Keratinocyte (primary cell): Measurements from ENCODE around the gene PFKP. TPM values are rescaled to one million over a fixed set of nuclear protein-coding genes. Genes with fewer than 3 reads are reported as not detected.

Experiments
- DNase-seq: peaks from one replicate; pipeline ENCODE4 v3.0.0-alpha.2; 2011; ENCODE audit warnings: low read depth, missing footprints, low spot score
- FAIRE-seq: peaks from 2 replicates; lab custom pipeline; 2011; peaks lifted over from hg19 to GRCh38; lab: Jason Lieb, UNC
- H2AFZ ChIP-seq: 2 replicates; pipeline ENCODE4 v1.6.0; 2012; ENCODE audit warnings: low read length, control low read depth, inconsistent platforms; ENCODE audit not compliant: control insufficient read depth
- H3K27ac ChIP-seq: 2 replicates; pipeline ENCODE4 v1.5.1; 2011; ENCODE audit warnings: low read length; ENCODE audit not compliant: control insufficient read depth, insufficient read depth
- H3K27me3 ChIP-seq: 3 replicates; pipeline ENCODE4 v1.6.0; 2011; ENCODE audit warnings: low read length; ENCODE audit not compliant: control insufficient read depth, insufficient read depth; ENCODE audit errors: extremely low read depth
- H3K36me3 ChIP-seq, 2 experiments: 2 replicates in 1 of 2; 3 replicates in 1 of 2; pipeline ENCODE4 v1.5.1; 2011; ENCODE audit warnings: low read length in 2 of 2, mild to moderate bottlenecking in 1 of 2; ENCODE audit not compliant: control insufficient read depth in 2 of 2, insufficient read depth in 2 of 2; ENCODE audit errors: extremely low read depth in 1 of 2
- H3K4me1 ChIP-seq: 3 replicates; pipeline ENCODE4 v1.5.1; 2011; ENCODE audit warnings: low read length; ENCODE audit not compliant: control insufficient read depth, insufficient read depth; ENCODE audit errors: extremely low read depth
- H3K4me2 ChIP-seq: 3 replicates; pipeline ENCODE4 v1.6.0; 2011; ENCODE audit warnings: low read depth, low read length; ENCODE audit not compliant: control insufficient read depth, insufficient read depth; ENCODE audit errors: extremely low read depth
- H3K4me3 ChIP-seq, 3 experiments: fragments of 200-600 bp in 1 of 3; sonication (generic) in 1 of 3; 2 replicates in 2 of 3; 3 replicates in 1 of 3; pipeline ENCODE4 v1.5.1; 2011 to 2016; ENCODE audit warnings: low read length in 3 of 3, mild to moderate bottlenecking in 3 of 3, control low read depth in 2 of 3, inconsistent platforms in 1 of 3, low read depth in 1 of 3, mixed read lengths in 1 of 3, mixed run types in 1 of 3, moderate library complexity in 1 of 3; ENCODE audit not compliant: control insufficient read depth in 2 of 3, insufficient read depth in 2 of 3; ENCODE audit errors: extremely low read depth in 1 of 3
- H3K79me2 ChIP-seq: 2 replicates; pipeline ENCODE4 v1.6.0; 2012; ENCODE audit warnings: low read length; ENCODE audit not compliant: control insufficient read depth, insufficient read depth
- H3K9ac ChIP-seq: 3 replicates; pipeline ENCODE4 v1.6.0; 2011; ENCODE audit warnings: low read length; ENCODE audit not compliant: control insufficient read depth, insufficient read depth; ENCODE audit errors: extremely low read depth
- H3K9me1 ChIP-seq: 3 replicates; pipeline ENCODE4 v1.6.0; 2011; ENCODE audit warnings: low read length; ENCODE audit not compliant: control insufficient read depth, insufficient read depth; ENCODE audit errors: extremely low read depth
- H3K9me3 ChIP-seq: 2 replicates; pipeline ENCODE4 v1.5.1; 2012; ENCODE audit warnings: low read depth, low read length; ENCODE audit not compliant: control insufficient read depth
- H4K20me1 ChIP-seq: 3 replicates; pipeline ENCODE4 v1.6.0; 2011; ENCODE audit warnings: low read length; ENCODE audit not compliant: control insufficient read depth, insufficient read depth; ENCODE audit errors: extremely low read depth
- CTCF ChIP-seq, 3 experiments: IDR thresholded peaks in 1 of 3; conservative IDR thresholded peaks in 1 of 3; optimal IDR thresholded peaks in 1 of 3; 2 replicates in 2 of 3; 3 replicates in 1 of 3; pipeline versions ENCODE3 to v1.5.1; 2011; ENCODE audit warnings: low read length in 3 of 3, mild to moderate bottlenecking in 3 of 3, moderate library complexity in 2 of 3, control low read depth in 1 of 3, inconsistent platforms in 1 of 3; ENCODE audit not compliant: insufficient read depth in 2 of 3; ENCODE audit errors: extremely low read depth in 1 of 3
- EZH2 ChIP-seq: IDR thresholded peaks from one replicate; pipeline ENCODE4 v1.6.1; 2012; ENCODE audit warnings: inconsistent platforms, mild to moderate bottlenecking, low read length, moderate library complexity
- dilution Hi-C: fragments of 300-500 bp; cut with MboI; formaldehyde crosslinking; loops from one replicate; pipeline ENCODE4 v1.7.0; 2020; ENCODE audit warnings: low sequenced_read_pairs; ENCODE audit not compliant: extremely low pct_ligation_motif_present
- polyA plus RNA-seq, 5 experiments: library from polyadenylated mRNA; depleted of rRNA in 3 of 5; stranded (reverse) in 3 of 5; stranded (forward) in 1 of 5; unstranded in 1 of 5; fragments of >200 nt; gene quantifications; 1 replicate in 1 of 5; 2 replicates in 3 of 5; 3 replicates in 1 of 5; pipeline versions ENCODE4 v1.2.1 to v1.2.3, GENCODE V29; 2011 to 2012; ENCODE audit warnings: missing spikeins in 2 of 5, low read depth in 1 of 5, low replicate concordance in 1 of 5

The PFKP gene
- polyA plus RNA-seq, 1 donor (not counting 4 experiments of a cell fraction or from before 2014, with no cell fraction given) = 117 TPM

DNA sequence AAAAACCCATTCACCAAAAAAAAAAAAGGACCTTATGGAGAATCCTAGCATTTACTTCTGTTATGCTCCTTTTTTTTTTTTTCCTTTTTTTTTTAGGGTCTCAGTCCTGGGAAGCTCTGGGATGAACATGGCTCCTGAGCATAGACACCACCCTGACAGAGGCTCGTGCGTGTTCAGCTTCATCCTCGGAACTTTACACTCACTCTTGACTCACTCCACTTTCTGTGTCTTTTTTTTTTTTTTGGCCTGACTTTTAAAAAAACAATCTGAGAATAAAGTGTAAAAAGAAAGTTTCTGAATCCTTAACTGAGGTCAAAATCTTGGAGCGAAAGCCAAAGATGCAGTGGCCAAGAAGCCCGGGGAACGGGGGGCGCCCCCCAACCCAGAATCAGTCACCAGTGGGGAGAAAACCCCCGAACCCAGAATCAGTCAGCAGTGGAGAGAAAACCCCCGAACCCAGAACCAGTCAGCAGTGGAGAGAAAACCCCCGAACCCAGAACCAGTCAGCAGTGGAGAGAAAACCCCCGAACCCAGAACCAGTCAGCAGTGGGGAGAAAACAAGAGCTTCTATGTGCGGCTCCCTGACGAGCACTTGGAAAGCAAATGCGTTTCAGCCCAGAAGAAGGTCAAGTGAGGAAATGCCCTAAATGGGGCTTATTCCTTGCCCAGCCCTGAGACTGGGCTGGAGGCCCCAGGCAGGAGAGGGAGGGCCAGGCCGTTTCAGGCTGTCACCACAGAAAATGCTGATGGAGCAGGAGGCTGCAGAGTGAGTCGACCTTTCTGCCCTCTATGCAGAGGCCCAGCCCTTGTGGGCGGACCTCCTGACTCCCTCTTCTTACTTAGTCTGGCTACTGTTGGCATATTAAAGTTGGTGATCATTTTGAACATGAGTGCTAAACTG, 19.0 kb upstream of the PFKP start:
- no peak overlapping the region for H3K4me3 ChIP-seq
- no peak overlapping the region for H3K27ac ChIP-seq
- no peak overlapping the region for H3K9ac ChIP-seq
- no peaks in the 10 kb centered on the region for H3K36me3 ChIP-seq
- H3K9me3 ChIP-seq = no peaks in the 10 kb centered on the region
- H2AFZ ChIP-seq = no peak overlapping the region
- H3K9me1 ChIP-seq = no peaks in the 10 kb centered on the region
- no peak overlapping the region for H3K4me2 ChIP-seq
- TF ChIP-seq CTCF (optimal IDR thresholded peaks at IDR 0.05 in 1 of 3, IDR thresholded peaks at IDR 0.05 in 1 of 3, conservative IDR thresholded peaks at IDR 0.05 in 1 of 3; ENCODE audit: extremely low read depth in 1 of 3, insufficient read depth in 2 of 3, low read length in 3 of 3) = no peak
- TF ChIP-seq EZH2 = no peak
- H3K79me2 ChIP-seq = no peaks in the 10 kb centered on the region
- FAIRE-seq (no peak), DNase-seq (no peak)
- peaks cover 13% of the 10 kb centered on the region for H3K27me3 ChIP-seq
- H4K20me1 ChIP-seq = no peaks in the 10 kb centered on the region
- peaks cover 4% of the 10 kb centered on the region for H3K4me1 ChIP-seq
- dilution Hi-C loops = no loop called here

DNA sequence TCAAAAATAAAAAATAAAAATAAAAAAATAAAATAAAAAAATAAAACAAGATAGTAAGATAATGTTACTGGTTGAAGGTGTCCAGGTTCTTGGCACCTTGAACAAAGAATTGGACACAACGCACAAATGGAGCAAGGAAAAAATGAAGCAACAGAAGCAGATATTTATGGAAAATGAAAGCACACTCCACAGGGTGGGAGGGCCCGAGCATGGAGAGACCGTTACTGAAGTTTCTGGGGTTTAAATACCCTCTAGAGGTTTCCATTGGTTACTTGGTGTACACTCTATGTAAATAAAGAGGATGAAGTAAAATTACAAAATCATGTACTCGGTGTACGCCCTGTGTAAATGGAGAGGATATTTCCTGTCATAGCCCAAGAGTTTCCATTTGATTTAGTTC, 15.7 kb upstream of the PFKP start:
- FAIRE-seq = no peak
- Histone ChIP-seq H3K4me3 (no peak overlapping the region), H3K36me3 (no peaks in the 10 kb centered on the region), H4K20me1 (no peaks in the 10 kb centered on the region), H3K79me2 (no peaks in the 10 kb centered on the region), H3K27me3 (peaks cover 6% of the 10 kb centered on the region), H3K4me1 (no peaks in the 10 kb centered on the region), H3K4me2 (no peak overlapping the region), H2AFZ (no peak overlapping the region), H3K9me1 (no peaks in the 10 kb centered on the region), H3K9ac (no peak overlapping the region), H3K27ac (no peak overlapping the region), H3K9me3 (no peaks in the 10 kb centered on the region)
- no peak for TF ChIP-seq EZH2
- TF ChIP-seq CTCF (optimal IDR thresholded peaks at IDR 0.05 in 1 of 3, IDR thresholded peaks at IDR 0.05 in 1 of 3, conservative IDR thresholded peaks at IDR 0.05 in 1 of 3; ENCODE audit: extremely low read depth in 1 of 3, insufficient read depth in 2 of 3, low read length in 3 of 3) = no peak
- no peak for DNase-seq
- dilution Hi-C loops = no loop called here
